Stimulated activated CD8-positive, alpha-beta memory T cell treated with anti-CD3 and anti-CD28 coated beads, Interleukin-12 subunit alpha, Interleukin-12 subunit beta, amount 100 ng/mL, for 24 hours (primary cell): ENCODE data around the gene CLDN22.
"Not testable (repeated sequence)": the region's sequence is repeated elsewhere in the genome, so short reads cannot be mapped to it uniquely, and the experiment has no call there.

Source experiments
- DNase-seq: peaks from one replicate; pipeline ENCODE4 v3.0.0-alpha.2; 2020; ENCODE audit errors: extremely low read depth

The CLDN22 gene

DNA sequence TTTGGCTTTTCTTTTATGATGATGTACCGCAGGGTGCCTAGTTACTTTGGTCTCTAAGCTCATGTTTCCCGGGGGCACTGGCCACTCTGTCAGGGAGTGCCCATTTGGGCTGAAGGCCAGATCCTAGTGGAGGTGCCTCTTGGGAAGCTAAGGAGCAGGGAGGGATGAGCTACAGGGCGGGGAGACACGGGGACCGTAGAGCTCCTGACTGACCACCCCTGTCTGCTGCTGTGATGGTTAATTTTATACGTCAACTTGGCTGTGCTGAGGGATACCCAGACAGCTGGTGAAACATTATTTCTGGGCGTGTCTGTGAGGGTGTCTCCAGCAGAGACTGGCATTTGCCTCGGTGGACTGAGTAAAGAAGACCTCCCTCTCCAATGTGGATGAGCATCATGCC, 27.1 kb upstream of the CLDN22 start:
- DNase-seq = no peak

DNA sequence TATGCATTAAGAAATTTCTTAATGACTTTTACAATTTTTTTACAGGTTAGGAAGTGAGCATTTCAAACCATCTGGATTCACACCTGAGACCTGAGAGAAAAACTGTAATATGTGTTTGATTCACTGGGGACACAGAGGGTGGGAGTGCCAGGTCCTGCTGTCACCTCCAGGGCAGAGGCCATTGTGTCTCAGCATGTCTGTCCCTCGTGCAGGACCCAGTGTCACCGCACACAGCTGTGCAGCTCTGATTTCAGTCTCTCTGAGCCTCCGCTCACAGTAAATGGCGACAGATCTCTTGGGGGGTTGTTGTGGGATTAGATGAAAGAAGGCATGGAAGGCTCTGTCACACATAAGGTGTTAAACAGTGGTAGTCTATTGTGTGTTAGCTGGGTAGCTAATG, 25.2 kb upstream of the CLDN22 start:
- DNase-seq = no peak

DNA sequence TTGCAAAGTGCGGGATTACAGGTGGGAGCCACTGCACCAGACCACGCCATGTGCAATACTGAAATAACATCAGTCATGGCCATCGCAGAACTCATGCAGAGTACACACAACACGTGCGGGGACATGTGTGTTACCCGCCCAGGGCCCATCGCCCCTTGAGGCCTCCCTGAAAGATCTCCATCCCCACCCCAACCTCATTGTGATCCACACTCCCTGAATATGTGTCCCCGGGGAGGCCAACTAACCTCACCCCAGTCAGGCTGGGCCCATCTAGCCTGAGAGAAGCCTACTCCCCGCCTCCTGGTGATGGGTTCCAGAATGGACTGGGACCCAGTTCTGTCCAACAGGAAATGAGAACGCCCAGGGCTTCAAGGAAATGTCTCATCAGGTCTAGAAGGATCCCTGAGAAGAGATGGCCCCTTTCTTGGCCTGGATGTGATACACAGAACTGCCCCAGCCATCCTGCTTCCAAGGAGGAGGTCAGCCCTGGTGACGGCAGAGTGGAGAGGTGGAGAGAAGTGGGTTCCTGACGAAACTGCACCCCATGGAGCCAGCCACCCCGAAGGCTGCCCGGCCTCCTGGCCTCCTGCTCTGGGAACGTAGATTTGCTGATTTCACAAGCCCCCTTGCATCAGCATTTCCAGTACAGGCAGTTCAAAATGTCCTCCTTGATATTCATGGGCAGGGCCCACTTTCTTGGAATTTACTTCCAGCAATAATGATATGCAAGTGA, 24.6 kb upstream of the CLDN22 start:
- no peak for DNase-seq

DNA sequence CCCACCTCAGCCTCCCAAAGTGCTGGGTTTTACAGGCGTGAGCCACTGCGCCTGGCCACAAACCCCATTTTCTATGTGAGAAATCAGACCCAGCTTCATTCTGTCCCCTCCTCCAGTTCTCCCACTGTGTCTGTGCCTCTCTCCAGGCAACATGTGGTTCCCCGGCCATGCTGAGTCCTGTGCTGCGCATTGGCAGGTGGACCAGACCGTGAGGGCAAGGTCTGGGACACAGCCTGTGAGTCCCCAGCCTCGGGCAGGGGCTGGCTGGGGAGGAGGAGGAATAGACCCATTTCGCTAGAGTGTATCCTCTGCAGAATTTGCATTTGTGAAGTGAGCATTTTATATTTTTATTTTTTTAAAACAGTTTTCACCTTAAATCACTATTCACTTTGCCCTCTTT, 23.7 kb upstream of the CLDN22 start:
- DNase-seq = no peak

DNA sequence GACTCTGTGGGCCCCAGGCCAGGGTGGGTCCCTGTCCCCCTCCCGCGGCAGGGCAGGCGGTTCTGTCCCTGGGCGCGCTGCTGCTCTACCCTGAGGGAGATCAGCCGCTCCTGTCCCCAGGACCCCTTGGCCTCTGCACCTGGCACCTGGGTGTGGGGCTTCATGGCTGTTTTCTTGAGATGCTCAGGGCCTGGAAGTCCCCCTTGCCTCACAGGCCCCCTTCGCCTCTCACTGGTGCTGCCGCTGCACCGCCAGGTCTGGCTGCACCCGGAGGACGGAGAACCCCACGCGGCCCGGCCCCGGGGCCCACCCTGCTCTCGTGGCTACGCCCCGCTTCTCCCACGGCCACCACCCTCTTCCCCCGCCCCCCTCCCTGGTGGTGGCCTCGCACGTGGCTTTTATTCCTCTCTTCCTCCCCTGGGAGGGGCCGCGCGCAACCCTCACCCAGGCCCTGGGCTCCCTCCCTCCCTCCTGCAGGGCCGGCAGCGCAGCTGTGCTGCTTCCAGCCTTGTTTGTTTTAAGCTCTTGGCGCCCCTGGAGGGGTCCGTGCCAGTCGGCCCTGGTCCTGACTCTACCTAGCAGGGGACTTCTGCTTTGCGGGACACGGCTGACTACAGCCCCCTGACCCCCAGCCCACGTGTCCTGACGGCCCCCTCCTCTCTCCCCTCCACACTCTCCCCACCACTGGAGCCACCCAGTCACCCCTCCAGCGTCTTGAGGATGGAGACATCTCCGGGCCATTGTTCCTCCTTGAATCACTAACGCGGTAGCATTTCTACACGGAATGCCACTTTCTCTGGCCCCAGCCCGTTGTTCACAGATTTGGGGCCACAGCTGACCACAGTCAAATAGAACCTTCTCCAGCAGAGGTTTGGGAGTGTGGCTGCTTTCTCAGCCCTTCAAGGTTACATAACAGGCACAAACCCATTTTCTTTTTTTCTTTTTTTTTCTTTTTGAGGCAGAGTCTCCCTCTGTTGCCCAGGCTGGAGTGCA, 22.8 kb upstream of the CLDN22 start:
- DNase-seq = no peak

DNA sequence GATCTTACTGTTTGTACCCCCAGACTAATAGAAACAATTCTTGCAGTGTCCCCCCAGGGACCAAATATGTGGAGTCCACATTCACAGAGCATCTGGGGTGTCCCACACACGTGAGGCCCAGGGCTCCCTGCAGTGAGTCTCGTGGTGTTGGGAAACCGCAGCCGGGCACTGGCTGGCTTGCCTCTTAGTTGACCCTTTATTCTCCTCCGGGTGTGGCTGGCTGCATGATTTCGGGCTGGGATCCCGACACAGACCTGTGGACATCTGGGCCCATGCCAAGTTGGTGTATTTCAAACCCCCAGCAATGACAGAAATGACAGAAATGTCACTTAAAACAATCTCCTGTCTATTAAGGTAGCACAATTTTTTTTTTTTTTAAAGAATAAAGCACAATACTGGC, 17.8 kb upstream of the CLDN22 start:
- DNase-seq = no peak

DNA sequence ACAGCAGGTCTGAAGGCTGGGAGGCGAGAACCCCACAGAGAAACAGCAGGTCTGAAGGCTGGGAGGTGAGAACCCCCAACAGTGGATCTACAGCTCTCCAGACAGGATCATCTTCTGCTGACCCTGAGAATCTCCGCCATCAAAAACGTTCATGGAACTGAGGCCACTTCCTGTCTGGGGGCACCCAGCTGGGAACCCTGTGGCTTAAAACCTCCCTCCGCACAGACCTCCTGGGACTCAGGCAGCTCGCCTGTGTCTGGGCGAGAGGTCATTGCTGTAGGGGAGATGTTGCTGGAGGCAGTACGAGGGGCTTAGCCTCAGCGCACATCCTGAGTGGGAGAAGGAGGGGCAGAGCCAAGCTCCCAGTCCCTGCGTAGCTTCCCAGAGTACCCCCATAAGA, 17.3 kb upstream of the CLDN22 start:
- no peak for DNase-seq

DNA sequence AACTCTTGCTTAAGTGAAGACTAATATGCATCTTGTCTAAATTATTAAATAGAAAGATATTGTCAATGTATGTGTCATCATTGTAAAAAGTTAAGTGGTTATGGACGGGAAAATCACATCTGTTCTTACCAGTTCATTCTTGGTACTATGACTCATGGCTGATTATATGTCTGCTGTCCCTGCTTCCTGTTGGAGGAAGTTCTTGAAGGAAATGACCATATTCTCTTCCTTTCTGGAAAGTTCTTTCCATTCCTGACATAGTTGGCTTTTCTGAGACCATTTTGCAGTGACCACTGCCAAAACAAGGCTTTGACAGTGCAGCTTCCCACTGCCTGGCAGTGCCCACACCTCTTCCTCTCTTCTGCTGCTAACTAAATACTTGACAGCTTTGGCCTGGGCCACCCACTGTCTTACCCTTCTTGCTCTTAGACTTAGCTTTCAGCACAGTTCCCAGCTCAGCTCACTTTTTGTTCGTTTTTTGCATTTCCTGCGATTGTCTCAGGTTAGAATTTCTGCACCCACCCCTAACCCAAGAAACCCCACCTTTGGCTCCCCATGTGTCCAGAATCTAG, 15.4 kb upstream of the CLDN22 start:
- DNase-seq = no peak

DNA sequence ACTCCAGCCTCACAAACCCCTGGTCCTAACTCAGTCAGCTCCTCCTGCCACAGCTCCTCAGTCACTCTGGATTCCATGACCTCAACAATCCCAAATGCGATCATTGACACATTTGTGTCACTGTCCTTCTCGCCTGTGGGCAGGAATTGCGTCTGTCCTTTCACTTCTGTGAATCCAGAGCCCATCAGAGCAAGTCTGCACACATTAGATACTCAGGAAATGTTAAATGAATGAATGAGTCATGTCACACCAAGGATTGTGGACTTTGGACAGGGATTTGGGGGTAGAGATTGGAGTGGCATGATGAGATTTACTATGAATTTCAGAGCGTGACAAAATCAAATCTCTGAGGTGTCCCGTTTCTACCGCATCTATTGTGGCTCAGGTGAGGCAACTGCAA, 13.9 kb upstream of the CLDN22 start:
- no peak for DNase-seq

DNA sequence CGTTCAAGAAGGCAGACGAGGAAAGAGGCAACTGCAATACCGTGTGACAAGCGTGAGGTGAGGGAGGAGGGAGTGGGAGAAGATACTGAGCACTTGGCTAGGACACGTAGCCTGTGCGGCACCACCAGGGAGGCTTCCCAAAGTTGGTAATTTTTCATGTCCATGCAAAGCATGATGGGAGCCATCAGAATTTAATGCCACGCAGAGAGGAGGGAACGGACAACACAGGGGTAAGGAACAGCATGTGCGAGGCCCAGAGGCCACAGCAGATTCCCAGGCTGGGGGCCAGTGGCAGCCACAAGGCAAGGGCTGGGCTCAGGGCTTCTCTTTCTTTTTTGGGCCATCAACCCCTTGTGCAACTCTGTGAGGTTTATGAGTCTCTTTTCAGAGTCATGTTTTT, 13.1 kb upstream of the CLDN22 start:
- no peak for DNase-seq

DNA sequence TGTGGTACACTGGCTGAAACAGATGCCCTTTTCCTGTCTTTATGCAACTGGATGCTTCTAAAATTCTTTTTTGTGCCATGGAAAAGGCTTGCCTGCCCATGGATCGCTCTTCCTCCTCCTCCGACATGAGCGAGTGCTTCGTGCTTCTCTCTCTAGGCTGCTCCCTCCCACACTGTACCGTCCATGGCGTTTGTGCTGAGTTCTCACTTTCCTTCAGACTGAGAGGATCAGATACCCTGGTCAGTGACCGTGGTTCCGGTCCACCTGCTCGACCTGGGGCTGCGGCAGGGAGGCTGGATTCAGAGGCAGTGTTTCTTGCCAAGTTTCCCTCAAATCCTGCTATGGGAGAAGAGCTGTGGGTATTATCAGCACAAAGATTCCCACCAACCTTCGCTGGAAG, 12.4 kb upstream of the CLDN22 start:
- DNase-seq = no peak

DNA sequence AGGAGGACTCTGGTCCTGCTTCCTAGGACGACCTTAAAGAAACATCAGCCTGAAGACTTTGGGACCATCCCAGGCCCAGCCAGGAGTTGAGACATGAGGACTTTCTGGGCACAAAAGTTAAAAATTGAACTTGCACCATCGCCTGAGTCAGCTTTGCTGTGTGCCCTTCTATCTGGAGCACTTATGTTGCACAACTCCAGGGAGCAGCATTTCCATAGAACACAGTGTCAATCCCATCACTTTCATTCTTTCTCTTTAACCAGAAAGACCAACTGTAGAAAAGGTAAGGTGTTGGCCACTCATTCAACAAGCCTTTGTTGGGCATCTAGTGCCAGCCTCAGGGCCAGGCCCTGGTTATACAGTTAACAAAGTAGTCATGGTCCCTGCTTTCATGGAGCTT, 10.8 kb upstream of the CLDN22 start:
- no peak for DNase-seq

DNA sequence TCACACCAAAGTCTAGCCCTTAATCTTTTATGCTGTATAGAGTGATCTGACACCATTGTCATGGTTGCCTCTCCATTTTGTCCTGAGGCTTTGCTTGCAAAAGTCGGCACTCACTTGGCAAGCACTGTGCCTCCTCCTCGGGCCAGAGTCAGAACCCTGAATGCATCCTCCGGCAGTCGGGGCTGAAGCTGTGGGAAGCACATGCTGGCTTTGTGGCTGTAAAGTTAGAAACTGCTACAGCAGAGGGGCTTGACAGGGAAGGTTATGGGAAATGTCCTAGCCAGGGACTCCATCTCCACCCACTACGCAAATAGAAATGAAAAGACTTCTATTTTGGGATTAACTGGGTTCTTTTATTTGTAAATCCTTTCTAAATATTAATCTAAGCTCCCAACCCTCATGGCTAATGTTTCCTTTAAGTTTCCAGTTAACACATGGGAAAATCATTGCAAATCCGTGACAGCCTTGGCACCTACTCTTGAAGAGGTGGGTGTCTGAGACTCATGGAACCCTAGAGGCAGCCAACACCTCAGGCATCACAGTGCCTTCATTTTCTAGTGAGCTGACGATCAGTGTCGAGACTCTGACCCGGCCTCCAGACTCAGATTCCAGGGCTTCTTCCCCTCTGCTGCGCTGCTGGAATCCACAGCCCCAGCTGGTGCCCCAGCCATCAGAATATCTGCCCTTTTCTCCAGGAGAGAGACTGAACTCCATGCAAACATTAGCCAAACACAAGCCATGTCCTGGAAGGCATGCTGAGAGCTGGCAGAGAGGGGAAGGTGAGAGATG, 10.1 kb upstream of the CLDN22 start:
- no peak for DNase-seq

DNA sequence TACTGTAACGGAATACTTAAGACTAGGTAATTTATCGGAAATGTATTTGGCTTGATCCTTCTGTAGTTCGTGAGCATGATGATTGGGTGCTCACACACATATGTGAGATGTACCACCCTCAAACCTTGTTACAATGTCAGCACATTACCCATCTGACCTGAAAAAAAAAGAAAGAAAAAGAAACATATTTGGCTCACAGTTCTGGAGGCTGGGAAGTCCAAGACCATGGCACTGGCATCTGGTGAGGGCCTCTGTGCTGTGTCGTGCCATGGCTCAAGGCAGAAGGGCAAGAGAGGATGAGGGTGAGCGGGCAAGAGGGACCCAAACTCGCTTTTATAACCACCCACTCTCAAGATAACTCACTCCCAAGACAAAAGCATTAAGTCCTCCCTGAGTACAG, 9.2 kb upstream of the CLDN22 start:
- DNase-seq = no peak

DNA sequence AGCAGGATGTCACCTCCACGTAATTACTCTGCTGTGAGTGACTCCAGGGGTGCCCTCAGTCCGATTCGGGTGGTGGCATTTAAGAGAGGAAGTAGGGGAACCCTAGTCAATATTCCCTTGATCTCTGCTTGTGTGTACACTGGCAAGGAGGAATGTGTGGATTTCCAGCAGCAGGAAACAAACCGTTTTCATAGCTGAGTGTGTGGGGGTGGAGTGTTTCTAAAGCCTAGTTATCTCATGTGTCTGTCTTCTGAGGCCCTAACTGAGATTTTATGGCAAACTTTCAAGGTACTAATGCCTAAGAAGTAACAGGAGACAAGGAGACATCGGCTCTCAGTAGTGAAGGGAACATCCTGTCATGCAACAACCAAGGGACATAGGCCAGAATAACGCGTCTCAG, 8.8 kb upstream of the CLDN22 start:
- DNase-seq = no peak

DNA sequence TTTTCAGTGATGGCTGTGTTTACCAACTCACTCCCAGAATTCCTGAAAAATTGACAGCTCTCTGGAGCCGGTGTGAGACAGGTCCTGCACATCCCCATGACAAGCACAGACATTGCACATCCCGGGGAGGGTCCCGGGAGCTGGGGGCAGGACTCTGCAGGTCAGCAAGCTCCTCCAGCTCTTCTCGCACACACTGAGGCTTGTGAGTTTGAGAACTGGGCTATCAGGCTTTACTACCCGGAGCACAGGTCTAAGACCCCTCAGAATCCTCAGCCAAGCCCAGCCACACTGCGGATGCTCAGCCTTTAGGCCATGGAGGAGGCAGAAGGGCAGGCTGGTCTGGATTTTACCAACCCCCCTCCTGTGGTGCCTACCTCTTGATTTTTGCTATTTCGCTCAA, 7.8 kb upstream of the CLDN22 start:
- no peak for DNase-seq

DNA sequence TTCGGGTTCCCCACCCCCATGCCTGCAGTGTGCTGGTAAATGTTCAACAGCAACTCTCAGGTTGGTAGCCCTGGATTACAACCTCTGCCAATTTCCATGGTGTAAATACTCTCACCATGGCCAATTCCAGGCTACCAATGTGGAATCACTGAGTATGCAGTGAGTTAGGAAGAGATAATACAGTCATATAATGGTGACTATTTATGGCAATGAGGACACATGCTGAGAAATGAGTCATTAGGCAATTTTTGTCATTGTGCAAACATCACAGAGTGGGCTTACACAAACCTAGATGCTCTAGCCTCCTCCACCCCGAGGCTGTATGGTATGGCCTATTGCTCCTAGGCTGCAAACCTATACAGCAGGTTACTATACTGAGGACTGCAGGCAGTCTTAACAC, 6.8 kb upstream of the CLDN22 start:
- DNase-seq = no peak

DNA sequence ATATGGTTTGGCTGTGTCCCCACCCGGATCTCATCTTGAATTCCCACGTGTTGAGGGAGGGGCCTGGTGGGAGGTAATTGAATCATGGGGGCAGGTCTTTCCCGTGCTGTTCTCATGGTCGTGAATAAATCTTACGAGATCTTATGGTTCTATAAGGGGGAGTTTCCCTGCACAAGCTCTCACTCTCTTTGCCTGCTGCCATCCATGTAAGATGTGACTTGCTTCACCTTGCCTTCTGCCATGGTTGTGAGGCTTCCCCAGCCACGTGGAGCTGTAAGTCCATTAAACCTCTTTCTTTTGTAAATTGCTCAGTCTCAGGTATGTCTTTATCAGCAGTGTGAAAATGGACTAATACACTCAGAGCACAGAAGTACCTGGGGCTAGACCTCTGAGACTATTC, 6.3 kb upstream of the CLDN22 start:
- not testable (repeated sequence) for DNase-seq

DNA sequence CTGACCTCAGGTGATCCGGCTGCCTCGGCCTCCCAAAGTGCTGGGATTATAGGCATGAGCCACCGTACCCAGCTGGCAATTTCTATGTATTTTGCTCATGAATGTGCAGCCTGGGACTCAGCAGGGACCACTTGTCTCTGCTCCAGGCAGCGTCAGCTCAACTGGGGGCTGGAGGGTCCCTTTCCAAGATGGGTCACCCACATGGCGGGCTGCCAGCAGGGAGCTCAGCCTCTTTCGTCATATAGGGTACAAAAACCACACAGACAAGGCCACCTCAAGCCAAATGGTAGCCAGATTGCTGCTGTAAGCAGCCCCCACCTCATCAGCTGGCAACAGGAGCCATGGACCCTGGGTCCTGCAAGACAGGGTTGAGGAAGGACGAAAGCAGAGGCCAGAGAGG, 4.5 kb upstream of the CLDN22 start:
- no peak for DNase-seq

DNA sequence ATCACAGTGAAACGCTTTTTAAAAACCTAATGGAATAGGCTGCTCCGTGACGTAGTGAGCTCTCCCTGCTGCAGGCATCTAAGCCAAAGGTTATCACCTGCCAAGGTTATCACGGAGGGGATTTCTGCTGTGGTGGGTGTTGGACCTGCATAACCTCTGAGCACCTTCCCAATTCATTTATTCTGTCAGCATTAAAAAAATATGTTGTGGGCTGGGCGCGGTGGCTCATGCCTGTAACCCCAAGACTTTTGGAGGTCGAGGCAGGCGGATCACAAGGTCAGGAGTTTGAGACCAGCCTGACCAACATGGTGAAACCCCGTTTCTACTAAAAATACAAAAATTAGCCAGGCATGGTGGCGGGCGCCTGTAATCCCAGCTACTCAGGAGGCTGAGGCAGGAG, 4.0 kb upstream of the CLDN22 start:
- DNase-seq = not testable (repeated sequence)

DNA sequence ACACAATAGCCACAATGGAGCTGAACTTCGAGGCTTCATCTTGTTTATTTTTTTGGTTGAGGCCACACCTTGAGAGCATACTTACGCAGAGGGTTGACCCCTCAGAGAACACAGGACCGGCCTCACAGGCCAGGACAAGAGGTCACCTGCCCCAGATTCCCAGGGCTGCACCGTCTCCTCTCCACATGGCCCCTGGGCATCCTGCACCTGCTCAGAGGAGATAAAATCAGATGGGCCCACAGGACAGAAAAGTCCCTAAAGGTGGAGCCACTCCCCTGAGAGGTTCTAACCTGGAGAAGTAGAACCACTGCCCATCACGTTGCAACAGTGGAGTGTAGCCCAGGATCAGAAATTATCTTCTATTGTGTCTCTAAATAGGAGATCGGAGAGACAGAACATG, 3.2 kb upstream of the CLDN22 start:
- no peak for DNase-seq

DNA sequence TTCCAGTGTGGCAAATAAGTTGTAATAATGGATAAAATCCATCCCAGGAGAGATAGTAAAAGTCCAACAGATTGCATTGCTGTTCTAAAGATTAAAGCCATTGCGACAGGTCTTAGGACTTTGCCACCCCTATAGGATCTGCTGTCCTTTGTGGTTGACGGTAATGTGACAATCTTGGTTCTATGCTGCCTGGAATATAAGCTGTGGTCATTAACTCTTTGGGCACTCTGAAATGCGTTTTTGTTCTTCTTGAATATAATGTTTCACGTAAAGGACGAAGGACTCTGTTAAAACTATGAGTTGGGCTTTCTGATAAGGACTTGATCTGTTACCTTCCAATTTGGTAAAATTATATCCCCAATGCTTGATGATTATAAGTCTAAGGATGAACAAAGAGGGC, 2.2 kb upstream of the CLDN22 start, which contains the start of gene CLDN24:
CLDN24 (minus strand) TSS at position 101 of the 400 bp plus-strand sequence; CDS start at position 101, 0 bp downstream.
- DNase-seq = no peak
